Measurements from ENCODE around the gene SOX18.
A peak's percentile ranks its signal among the peaks of the same experiment; 100 is the strongest.

SOX18 gene

GRCh38 chr20:64045346-64046011, 4.0 kb downstream of the SOX18 start:
- H3K36me3 ChIP-seq (ENCODE audit: control insufficient read depth, insufficient read depth, low read length) = no peaks in the 10 kb centered on the region
- H3K4me1 ChIP-seq (ENCODE audit: control insufficient read depth, insufficient read depth, low read length) = no peaks in the 10 kb centered on the region
- peaks cover 73% of the 10 kb centered on the region for H3K27me3 ChIP-seq (ENCODE audit: control insufficient read depth, insufficient read depth, low read length)
- no peaks in the 10 kb centered on the region for H3K9me3 ChIP-seq (ENCODE audit: control insufficient read depth, insufficient read depth, low read length)
- no peak overlapping the region for H3K4me3 ChIP-seq (ENCODE audit: low read depth, low read length)
- H3K9ac ChIP-seq (ENCODE audit: low read depth, low read length) = no peak overlapping the region

DNA sequence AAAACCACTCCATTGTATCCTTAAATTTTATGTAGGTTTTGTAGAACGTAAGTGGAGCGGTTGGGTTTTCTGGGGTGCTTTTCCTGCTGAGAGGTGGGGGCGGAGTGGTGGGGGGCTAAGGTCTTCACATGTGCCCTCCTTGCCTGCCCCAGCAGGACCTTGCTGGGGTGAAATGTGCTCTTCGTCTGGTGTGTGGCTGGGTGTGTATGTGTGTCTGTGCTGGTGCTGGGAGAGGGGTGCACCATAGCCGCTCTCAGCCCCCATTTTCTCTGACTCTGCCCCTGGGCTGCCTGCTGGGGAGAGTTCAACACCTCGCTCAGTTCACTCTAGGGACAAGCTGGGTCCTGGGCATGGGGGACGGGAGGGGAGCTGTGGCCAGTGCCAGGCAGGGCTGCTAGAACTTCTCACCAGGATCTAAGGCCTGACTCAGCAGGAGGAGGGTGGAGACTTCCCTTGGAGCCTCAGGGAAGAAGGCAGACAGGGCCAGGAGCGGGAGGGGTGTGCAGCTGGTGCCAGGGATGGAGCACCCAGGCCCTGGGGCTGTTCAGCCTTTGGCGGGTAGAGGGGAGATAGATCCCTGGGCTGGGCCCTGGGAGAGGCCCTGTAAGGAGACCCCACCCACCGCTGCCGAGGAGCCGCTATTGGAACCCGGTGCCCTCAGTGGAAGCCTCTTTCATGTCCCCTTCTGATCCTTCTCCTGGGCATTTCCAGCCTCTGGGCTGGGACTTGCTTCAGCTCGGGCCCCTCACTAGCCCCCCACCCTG, 4.8 kb downstream of the SOX18 start:
- Histone ChIP-seq H3K36me3 (ENCODE audit: control insufficient read depth, insufficient read depth, low read length) (no peaks in the 10 kb centered on the region), H3K27me3 (ENCODE audit: control insufficient read depth, insufficient read depth, low read length) (peaks cover 74% of the 10 kb centered on the region), H3K4me1 (ENCODE audit: control insufficient read depth, insufficient read depth, low read length) (no peaks in the 10 kb centered on the region), H3K4me3 (ENCODE audit: low read depth, low read length) (no peak overlapping the region), H3K9me3 (ENCODE audit: control insufficient read depth, insufficient read depth, low read length) (no peaks in the 10 kb centered on the region), H3K9ac (ENCODE audit: low read depth, low read length) (no peak overlapping the region)

- peaks cover 79% of the 10 kb centered on the region for H3K27me3 ChIP-seq (ENCODE audit: control insufficient read depth, insufficient read depth, low read length)
- no peaks in the 10 kb centered on the region for H3K36me3 ChIP-seq (ENCODE audit: control insufficient read depth, insufficient read depth, low read length)
- H3K9me3 ChIP-seq (ENCODE audit: control insufficient read depth, insufficient read depth, low read length) = no peaks in the 10 kb centered on the region
- H3K4me3 ChIP-seq (ENCODE audit: low read depth, low read length) = no peak overlapping the region
- H3K4me1 ChIP-seq (ENCODE audit: control insufficient read depth, insufficient read depth, low read length) = no peaks in the 10 kb centered on the region
- no peak overlapping the region for H3K9ac ChIP-seq (ENCODE audit: low read depth, low read length)
These were observed 5.7 kb downstream of the SOX18 start for GRCh38 chr20:64043768-64044167.

DNA sequence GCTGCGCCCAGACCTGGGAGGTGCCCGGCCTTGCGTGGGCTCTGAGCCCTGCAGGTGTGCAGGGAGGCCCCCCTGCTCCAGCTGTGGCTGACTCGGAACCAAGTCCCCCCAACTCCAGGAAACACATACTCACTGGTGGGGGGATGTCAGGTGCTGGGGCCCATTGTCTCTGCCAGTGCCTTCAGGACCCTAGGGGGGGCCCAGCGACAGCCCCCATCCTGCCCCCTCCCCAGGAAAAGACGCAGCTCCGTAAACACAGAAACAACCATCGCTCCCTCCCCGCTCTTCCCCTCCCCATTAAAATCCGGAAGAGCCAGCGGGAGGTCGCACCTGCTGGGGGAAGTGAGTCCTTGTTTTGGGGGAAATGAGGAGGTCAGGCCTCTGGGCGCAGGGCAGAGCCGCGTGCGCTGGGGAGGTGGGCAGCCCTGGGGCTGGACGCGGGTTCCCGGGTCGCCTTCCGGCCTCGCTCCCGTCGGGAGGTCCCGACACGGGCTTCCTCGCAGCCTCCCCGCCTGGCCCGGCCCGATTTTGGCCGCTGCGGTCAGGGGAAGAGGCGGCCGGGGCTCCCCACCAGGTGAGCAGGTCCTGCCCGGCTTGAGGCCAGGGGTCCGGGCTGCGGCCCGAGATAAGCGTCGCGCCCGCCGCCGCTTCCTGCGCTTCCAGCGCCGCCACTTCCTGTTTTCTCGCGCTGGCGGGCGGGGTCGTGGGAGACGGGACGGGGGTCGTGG, 7.2 kb downstream of the SOX18 start:
- Histone ChIP-seq H3K4me1 (ENCODE audit: control insufficient read depth, insufficient read depth, low read length) (no peaks in the 10 kb centered on the region), H3K36me3 (ENCODE audit: control insufficient read depth, insufficient read depth, low read length) (no peaks in the 10 kb centered on the region), H3K4me3 (ENCODE audit: low read depth, low read length) (peak overlapping the region; percentile 46), H3K9ac (ENCODE audit: low read depth, low read length) (no peak overlapping the region), H3K27me3 (ENCODE audit: control insufficient read depth, insufficient read depth, low read length) (peaks cover 67% of the 10 kb centered on the region), H3K9me3 (ENCODE audit: control insufficient read depth, insufficient read depth, low read length) (no peaks in the 10 kb centered on the region)

DNA sequence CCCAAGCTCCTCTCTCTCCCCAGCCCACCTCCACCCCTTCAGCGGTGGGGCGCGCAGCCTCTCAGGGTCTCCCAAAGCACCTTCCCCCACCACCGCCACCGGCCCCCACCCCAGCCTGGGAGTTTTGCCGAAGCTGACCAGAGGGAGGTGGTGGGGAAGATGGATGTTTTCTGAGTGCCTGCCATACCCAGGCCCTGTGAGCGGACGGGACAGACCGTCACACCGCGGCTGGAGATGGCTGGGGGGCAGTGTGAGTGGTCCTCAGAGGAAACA, 7.7 kb downstream of the SOX18 start:
- no peak overlapping the region for H3K9ac ChIP-seq (ENCODE audit: low read depth, low read length)
- no peaks in the 10 kb centered on the region for H3K4me1 ChIP-seq (ENCODE audit: control insufficient read depth, insufficient read depth, low read length)
- peak overlapping the region; percentile 46 for H3K4me3 ChIP-seq (ENCODE audit: low read depth, low read length)
- H3K36me3 ChIP-seq (ENCODE audit: control insufficient read depth, insufficient read depth, low read length) = no peaks in the 10 kb centered on the region
- H3K27me3 ChIP-seq (ENCODE audit: control insufficient read depth, insufficient read depth, low read length) = peaks cover 63% of the 10 kb centered on the region
- H3K9me3 ChIP-seq (ENCODE audit: control insufficient read depth, insufficient read depth, low read length) = no peaks in the 10 kb centered on the region

DNA sequence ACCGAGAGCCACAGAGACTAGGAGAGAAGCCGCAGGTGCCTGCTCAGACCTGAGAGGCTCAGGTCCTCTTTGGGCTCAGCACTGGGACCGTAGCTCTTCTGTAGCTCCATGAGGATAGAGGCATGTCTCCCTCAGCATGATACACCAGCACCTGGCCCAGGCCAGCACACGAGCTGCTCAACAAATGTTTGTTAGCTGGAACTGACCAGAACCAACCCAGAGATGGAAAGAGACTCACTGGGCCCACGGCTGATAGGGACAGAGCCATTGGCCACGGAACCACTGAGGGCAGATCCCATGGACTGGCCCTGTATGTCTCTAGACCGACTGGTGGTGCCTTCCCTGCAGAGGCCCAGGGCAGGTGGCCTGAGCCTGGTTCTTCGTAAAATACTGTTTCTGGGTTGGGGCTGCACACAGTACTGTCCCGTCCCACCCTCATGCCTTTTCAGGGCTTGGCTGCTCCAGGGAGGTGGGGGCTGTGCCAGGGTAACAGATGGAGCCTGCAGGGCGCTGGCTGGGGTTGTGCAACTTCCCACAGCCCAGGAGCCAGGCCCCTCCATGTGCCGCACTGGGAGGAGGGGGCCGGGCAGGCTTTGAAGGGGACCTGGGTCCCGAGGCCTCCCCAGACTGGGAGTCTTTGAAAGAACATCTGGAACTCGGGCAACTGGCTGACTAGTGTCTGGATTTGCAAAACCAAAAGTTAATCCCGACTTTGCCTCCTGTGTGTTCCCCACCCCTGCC, 8.2 kb downstream of the SOX18 start:
- no peak overlapping the region for H3K9ac ChIP-seq (ENCODE audit: low read depth, low read length)
- no peak overlapping the region for H3K4me3 ChIP-seq (ENCODE audit: low read depth, low read length)
- no peaks in the 10 kb centered on the region for H3K9me3 ChIP-seq (ENCODE audit: control insufficient read depth, insufficient read depth, low read length)
- H3K36me3 ChIP-seq (ENCODE audit: control insufficient read depth, insufficient read depth, low read length) = no peaks in the 10 kb centered on the region
- no peaks in the 10 kb centered on the region for H3K4me1 ChIP-seq (ENCODE audit: control insufficient read depth, insufficient read depth, low read length)
- peaks cover 57% of the 10 kb centered on the region for H3K27me3 ChIP-seq (ENCODE audit: control insufficient read depth, insufficient read depth, low read length)

DNA sequence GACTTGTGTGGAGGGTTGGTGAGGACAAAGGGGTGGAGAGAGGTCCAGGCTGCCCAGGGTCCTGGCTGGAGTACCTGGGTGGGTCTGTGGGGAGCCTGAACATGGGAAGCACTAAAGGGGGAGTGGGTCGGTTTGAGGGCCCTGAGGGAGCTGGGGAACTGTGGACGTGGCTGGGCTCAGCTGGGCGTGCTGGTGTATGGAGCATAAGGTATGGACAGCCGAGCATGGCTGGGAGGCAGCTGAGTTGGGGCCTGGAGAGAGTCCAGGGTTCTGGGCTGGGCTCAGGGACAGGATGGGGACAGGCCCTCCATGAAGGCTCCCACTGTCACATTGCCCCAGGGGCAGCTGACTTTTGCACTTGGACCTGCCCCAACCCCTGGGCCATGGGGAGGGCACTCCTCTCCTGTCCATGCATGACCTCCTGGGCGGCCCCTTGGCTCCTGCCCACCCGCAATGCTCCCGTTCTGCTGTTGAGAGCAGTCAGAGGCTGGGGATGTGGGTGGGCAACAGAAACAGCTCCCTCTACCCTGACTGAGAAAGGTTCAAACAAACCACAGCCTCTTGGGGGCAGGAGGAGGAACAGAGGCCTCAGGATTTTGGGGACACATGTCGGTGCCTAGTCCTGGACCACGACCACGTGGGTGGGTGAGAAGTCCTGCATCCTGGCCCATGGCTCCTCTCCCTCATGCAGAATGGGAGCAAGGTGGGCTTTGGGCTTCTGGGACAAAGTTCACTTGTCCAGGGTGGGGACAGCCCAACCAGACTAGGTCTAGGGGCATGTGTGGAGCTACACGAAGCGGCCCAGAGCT, 9.0 kb downstream of the SOX18 start:
- H3K4me3 ChIP-seq (ENCODE audit: low read depth, low read length) = no peak overlapping the region
- H3K36me3 ChIP-seq (ENCODE audit: control insufficient read depth, insufficient read depth, low read length) = no peaks in the 10 kb centered on the region
- no peaks in the 10 kb centered on the region for H3K4me1 ChIP-seq (ENCODE audit: control insufficient read depth, insufficient read depth, low read length)
- no peaks in the 10 kb centered on the region for H3K9me3 ChIP-seq (ENCODE audit: control insufficient read depth, insufficient read depth, low read length)
- H3K9ac ChIP-seq (ENCODE audit: low read depth, low read length) = no peak overlapping the region
- peaks cover 50% of the 10 kb centered on the region for H3K27me3 ChIP-seq (ENCODE audit: control insufficient read depth, insufficient read depth, low read length)

DNA sequence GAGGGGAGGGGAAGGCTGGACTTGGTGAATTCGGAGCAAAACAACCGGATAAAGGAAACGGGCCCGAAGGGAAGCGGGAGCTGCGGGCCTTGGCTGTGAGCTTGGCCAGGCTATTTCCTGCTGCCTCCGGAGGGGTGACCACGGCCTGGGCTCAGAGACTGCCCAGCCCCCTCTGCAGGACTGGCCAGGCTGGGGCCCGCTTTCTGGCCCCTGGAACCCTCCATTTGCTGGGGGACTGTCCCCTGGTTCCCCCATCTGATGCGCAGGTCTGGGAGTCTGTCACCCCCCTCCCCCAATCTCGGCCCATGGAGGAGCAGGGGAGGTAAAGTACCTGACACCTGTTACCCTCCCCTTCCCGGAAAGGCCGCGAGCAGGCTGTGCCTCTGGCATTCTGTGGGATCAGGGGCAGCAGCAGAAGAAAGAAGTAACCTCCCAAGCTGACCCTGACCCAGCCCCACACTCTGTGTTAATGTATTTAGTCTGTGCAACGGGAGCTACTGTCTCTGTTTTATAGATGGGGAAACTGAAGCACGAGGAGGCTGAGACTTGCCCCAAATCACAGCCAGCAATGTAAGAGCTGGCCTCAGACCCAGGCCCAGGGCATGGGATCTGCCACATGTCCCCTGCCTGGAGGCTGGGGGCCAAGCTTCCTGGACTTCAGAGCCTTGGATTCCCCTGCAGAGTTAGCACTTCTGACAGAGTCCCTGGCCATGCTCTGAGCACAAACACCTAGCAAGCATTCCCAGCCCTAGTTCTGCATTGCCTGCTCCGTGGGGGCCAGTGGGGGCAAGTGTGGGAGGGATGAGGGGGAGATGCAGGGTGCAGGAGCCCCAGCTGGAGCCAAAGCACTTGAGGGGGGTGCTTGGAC, 9.9 kb downstream of the SOX18 start:
- peak overlapping the region; percentile 58 for H3K4me3 ChIP-seq (ENCODE audit: low read depth, low read length)
- H3K27me3 ChIP-seq (ENCODE audit: control insufficient read depth, insufficient read depth, low read length) = peaks cover 47% of the 10 kb centered on the region
- H3K4me1 ChIP-seq (ENCODE audit: control insufficient read depth, insufficient read depth, low read length) = no peaks in the 10 kb centered on the region
- H3K9me3 ChIP-seq (ENCODE audit: control insufficient read depth, insufficient read depth, low read length) = no peaks in the 10 kb centered on the region
- no peak overlapping the region for H3K9ac ChIP-seq (ENCODE audit: low read depth, low read length)
- H3K36me3 ChIP-seq (ENCODE audit: control insufficient read depth, insufficient read depth, low read length) = peaks cover 2% of the 10 kb centered on the region

- peaks cover 9% of the 10 kb centered on the region for H3K36me3 ChIP-seq (ENCODE audit: control insufficient read depth, insufficient read depth, low read length)
- H3K4me1 ChIP-seq (ENCODE audit: control insufficient read depth, insufficient read depth, low read length) = no peaks in the 10 kb centered on the region
- H3K9ac ChIP-seq (ENCODE audit: low read depth, low read length) = peak overlapping the region; percentile 47
- H3K27me3 ChIP-seq (ENCODE audit: control insufficient read depth, insufficient read depth, low read length) = peaks cover 40% of the 10 kb centered on the region
- H3K4me3 ChIP-seq (ENCODE audit: low read depth, low read length) = peak overlapping the region; percentile 58
- no peaks in the 10 kb centered on the region for H3K9me3 ChIP-seq (ENCODE audit: control insufficient read depth, insufficient read depth, low read length)
These were observed 10.7 kb downstream of the SOX18 start for GRCh38 chr20:64038565-64039292.

DNA sequence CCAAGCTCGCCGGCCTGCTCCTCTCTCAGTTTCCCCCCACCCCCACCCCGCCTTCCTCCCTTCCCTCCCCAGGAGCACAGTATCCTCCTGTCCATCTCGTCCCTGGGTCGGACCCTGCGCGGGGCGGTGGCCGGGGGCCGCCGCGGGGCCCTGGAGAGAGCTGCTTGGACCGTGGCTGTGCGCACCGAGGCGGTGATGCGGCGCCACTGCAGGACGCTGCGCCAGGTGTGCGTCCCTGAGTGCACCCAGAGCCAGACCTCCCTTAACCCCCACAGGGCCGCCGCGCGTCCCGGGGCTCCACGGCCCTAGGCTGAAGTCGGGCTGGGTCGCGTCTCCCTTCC, 11.2 kb downstream of the SOX18 start:
- no peak overlapping the region for H3K9ac ChIP-seq (ENCODE audit: low read depth, low read length)
- H3K27me3 ChIP-seq (ENCODE audit: control insufficient read depth, insufficient read depth, low read length) = peaks cover 35% of the 10 kb centered on the region
- H3K4me3 ChIP-seq (ENCODE audit: low read depth, low read length) = peak overlapping the region; percentile 58
- no peaks in the 10 kb centered on the region for H3K4me1 ChIP-seq (ENCODE audit: control insufficient read depth, insufficient read depth, low read length)
- H3K36me3 ChIP-seq (ENCODE audit: control insufficient read depth, insufficient read depth, low read length) = peaks cover 9% of the 10 kb centered on the region
- H3K9me3 ChIP-seq (ENCODE audit: control insufficient read depth, insufficient read depth, low read length) = no peaks in the 10 kb centered on the region

Data from iPS-15b (cell line).